H9 (cell line): Measurements from ENCODE around the gene SPTBN4. TPM values are rescaled to one million over a fixed set of nuclear protein-coding genes. Genes with fewer than 3 reads are reported as not detected.

ENCODE experiments used
- DNase-seq: peaks from one replicate; pipeline ENCODE4 v3.0.0-alpha.2; 2017
- H2AFZ ChIP-seq: one replicate; pipeline ENCODE4 v1.6.1; 2013; ENCODE audit warnings: mild to moderate bottlenecking, low read length, control low read depth, moderate library complexity
- H2AK5ac ChIP-seq: 2 replicates; pipeline ENCODE4 v1.6.1; 2013; ENCODE audit warnings: low read length, control low read depth, mixed read lengths; ENCODE audit not compliant: insufficient read length
- H2BK120ac ChIP-seq: one replicate; pipeline ENCODE4 v1.6.1; 2013; ENCODE audit warnings: low read depth, mild to moderate bottlenecking, low read length, control low read depth, inconsistent platforms; ENCODE audit not compliant: poor library complexity, severe bottlenecking
- H2BK12ac ChIP-seq: 2 replicates; pipeline ENCODE4 v1.6.1; 2013; ENCODE audit warnings: low read length, control low read depth, mixed read lengths, low read depth; ENCODE audit not compliant: insufficient read length
- H2BK15ac ChIP-seq: 2 replicates; pipeline ENCODE4 v1.6.1; 2013; ENCODE audit warnings: low read depth, low read length, control low read depth
- H2BK20ac ChIP-seq: one replicate; pipeline ENCODE4 v1.6.1; 2013; ENCODE audit warnings: low read depth, mild to moderate bottlenecking, low read length, control low read depth, inconsistent platforms; ENCODE audit not compliant: poor library complexity, severe bottlenecking
- H2BK5ac ChIP-seq: 2 replicates; pipeline ENCODE4 v1.6.1; 2013; ENCODE audit warnings: low read length, control low read depth, mixed read lengths; ENCODE audit not compliant: insufficient read length
- H3K14ac ChIP-seq: 2 replicates; pipeline ENCODE4 v1.6.1; 2013; ENCODE audit warnings: low read length, control low read depth; ENCODE audit not compliant: insufficient read depth
- H3K18ac ChIP-seq: 2 replicates; pipeline ENCODE4 v1.6.1; 2013; ENCODE audit warnings: low read depth, mild to moderate bottlenecking, mixed read lengths, low read length, control low read depth; ENCODE audit not compliant: insufficient read length
- H3K23ac ChIP-seq: 2 replicates; pipeline ENCODE4 v1.6.1; 2013; ENCODE audit warnings: low read length, control low read depth, mixed read lengths, low read depth; ENCODE audit not compliant: insufficient read length
- H3K23me2 ChIP-seq: 2 replicates; pipeline ENCODE4 v1.6.1; 2013; ENCODE audit warnings: low read depth, mild to moderate bottlenecking, mixed read lengths, low read length, control low read depth; ENCODE audit not compliant: insufficient read length, poor library complexity, severe bottlenecking
- H3K27ac ChIP-seq: 2 replicates; pipeline ENCODE4 v1.5.1; 2013; ENCODE audit warnings: low read length, control low read depth, mixed read lengths, low read depth; ENCODE audit not compliant: insufficient read length
- H3K27me3 ChIP-seq: 2 replicates; pipeline ENCODE4 v1.6.1; 2013; ENCODE audit warnings: low read length, control low read depth, inconsistent platforms; ENCODE audit not compliant: insufficient read depth
- H3K4ac ChIP-seq: 2 replicates; pipeline ENCODE4 v1.6.1; 2013; ENCODE audit warnings: low read depth, mild to moderate bottlenecking, control low read depth, inconsistent platforms, low read length, moderate library complexity
- H3K4me1 ChIP-seq: 2 replicates; pipeline ENCODE4 v1.6.1; 2013; ENCODE audit warnings: low read length, control low read depth, inconsistent platforms; ENCODE audit not compliant: insufficient read depth
- H3K4me2 ChIP-seq: 2 replicates; pipeline ENCODE4 v1.6.1; 2013; ENCODE audit warnings: low read length, control low read depth, mixed read lengths; ENCODE audit not compliant: insufficient read length, insufficient read depth
- H3K56ac ChIP-seq: 2 replicates; pipeline ENCODE4 v1.6.1; 2013; ENCODE audit warnings: low read depth, mild to moderate bottlenecking, mixed read lengths, low read length, control low read depth; ENCODE audit not compliant: insufficient read length
- H3K79me1 ChIP-seq: 2 replicates; pipeline ENCODE4 v1.6.1; 2013; ENCODE audit warnings: low read depth, mild to moderate bottlenecking, moderate library complexity, low read length, control low read depth, inconsistent platforms; ENCODE audit not compliant: insufficient read depth, poor library complexity, severe bottlenecking
- H3K79me2 ChIP-seq: 2 replicates; pipeline ENCODE4 v1.6.1; 2013; ENCODE audit warnings: low read length, control low read depth, inconsistent platforms; ENCODE audit not compliant: insufficient read depth
- H3K9ac ChIP-seq: 2 replicates; pipeline ENCODE4 v1.6.1; 2013; ENCODE audit warnings: low read length, control low read depth, mixed read lengths; ENCODE audit not compliant: insufficient read length; ENCODE audit errors: extremely low read depth
- H3K9me3 ChIP-seq: one replicate; pipeline ENCODE4 v1.6.1; 2013; ENCODE audit warnings: low read depth, low read length, inconsistent platforms; ENCODE audit not compliant: control insufficient read depth
- H3T11ph ChIP-seq: one replicate; pipeline ENCODE4 v1.6.1; 2013; ENCODE audit warnings: mild to moderate bottlenecking, low read length, control low read depth, inconsistent platforms
- H4K20me1 ChIP-seq: one replicate; pipeline ENCODE4 v1.6.1; 2013; ENCODE audit not compliant: control insufficient read depth, insufficient read length, insufficient read depth
- H4K5ac ChIP-seq: 2 replicates; pipeline ENCODE4 v1.6.1; 2013; ENCODE audit warnings: low read depth, mild to moderate bottlenecking, mixed read lengths, low read length, control low read depth; ENCODE audit not compliant: insufficient read length
- H4K8ac ChIP-seq: replicated peaks from 2 replicates; pipeline ENCODE4 v1.6.1; 2013; ENCODE audit warnings: low read length, control low read depth, mixed read lengths, low read depth; ENCODE audit not compliant: insufficient read length
- H4K91ac ChIP-seq: 2 replicates; pipeline ENCODE4 v1.6.1; 2013; ENCODE audit warnings: low read depth, mild to moderate bottlenecking, moderate library complexity, mixed read lengths, low read length, control low read depth; ENCODE audit not compliant: insufficient read length
- H3K27ac Mint-ChIP-seq, 3 experiments: 2 replicates in 2 of 3; 3 replicates in 1 of 3; pipeline ENCODE4 v1.8.0; 2020 to 2021; ENCODE audit warnings: mixed read lengths in 3 of 3, mild to moderate bottlenecking in 1 of 3, moderate library complexity in 1 of 3
- H3K27me3 Mint-ChIP-seq: 2 replicates; pipeline ENCODE4 v1.8.0; 2021; ENCODE audit warnings: low read depth, mild to moderate bottlenecking, moderate library complexity, mixed read lengths
- H3K36me3 Mint-ChIP-seq, 3 experiments: 2 replicates in 2 of 3; 3 replicates in 1 of 3; pipeline ENCODE4 v1.8.0; 2020 to 2021; ENCODE audit warnings: low read depth in 3 of 3, mixed read lengths in 3 of 3; ENCODE audit not compliant: insufficient read depth in 1 of 3
- H3K4me1 Mint-ChIP-seq, 2 experiments: 2 replicates each; pipeline ENCODE4 v1.8.0; 2020; ENCODE audit warnings: mixed read lengths in 2 of 2
- H3K4me3 Mint-ChIP-seq, 2 experiments: 2 replicates in 1 of 2; 3 replicates in 1 of 2; pipeline ENCODE4 v1.8.0; 2020 to 2021; ENCODE audit warnings: mild to moderate bottlenecking in 2 of 2, mixed read lengths in 2 of 2, moderate library complexity in 1 of 2
- H3K9me3 Mint-ChIP-seq, 2 experiments: 2 replicates in 1 of 2; 3 replicates in 1 of 2; pipeline ENCODE4 v1.8.0; 2020; ENCODE audit warnings: mild to moderate bottlenecking in 2 of 2, mixed read lengths in 2 of 2, moderate library complexity in 1 of 2
- CTCF ChIP-seq: fragments of 200-600 bp; sonication (generic); conservative IDR thresholded peaks from 3 replicates; pipeline ENCODE4 v1.8.0; 2021; ENCODE audit warnings: antibody characterized with exemption, mild to moderate bottlenecking
- WGBS: extraction: QIAGEN DNeasy Blood & Tissue Kit; methylation state at CpG from one replicate; pipeline ENCODE4 v1.1.7; 2013; ENCODE audit warnings: missing lambda C conversion rate, low lambda C conversion rate, mixed read lengths; ENCODE audit not compliant: insufficient read length; ENCODE audit errors: extremely low coverage; 5-methylcytosine and 5-hydroxymethylcytosine counted together
- total RNA-seq: library from RNA; stranded (reverse); gene quantifications from 2 replicates; pipeline ENCODE4 v1.2.1, GENCODE V29; 2021

Gene SPTBN4
- total RNA-seq, 1 experiment from 2014 or later = 2.9 TPM

GRCh38 chr19:40589591-40590429, 123.0 kb downstream of the SPTBN4 start:
- Histone ChIP-seq H3K23me2 (peaks cover 5% of the 10 kb centered on the region), H2AFZ (no peak overlapping the region), H3K9ac (no peak overlapping the region), H3T11ph (no peak overlapping the region), H3K23ac (no peak overlapping the region), H3K79me2 (no peaks in the 10 kb centered on the region), H2BK12ac (no peak overlapping the region), H3K56ac (no peak overlapping the region), H2AK5ac (no peak overlapping the region), H3K9me3 (no peaks in the 10 kb centered on the region), H4K8ac (no peak overlapping the region), H3K18ac (no peak overlapping the region), H2BK120ac (no peak overlapping the region), H4K20me1 (no peaks in the 10 kb centered on the region), H4K5ac (no peak overlapping the region), H2BK20ac (no peak overlapping the region), H3K4me2 (no peak overlapping the region), H3K27me3 (no peaks in the 10 kb centered on the region), H2BK5ac (no peak overlapping the region), H4K91ac (no peak overlapping the region), H3K79me1 (no peaks in the 10 kb centered on the region), H2BK15ac (no peak overlapping the region), H3K14ac (no peak overlapping the region), H3K27ac (no peak overlapping the region), H3K4ac (no peak overlapping the region), H3K4me1 (peaks cover 3% of the 10 kb centered on the region; the same call in 1 of the 2 replicates)
- Mint-ChIP-seq H3K4me1 (peaks cover 8 to 17% of the 10 kb centered on the region in 2 experiments), H3K9me3 (no peaks in the 10 kb centered on the region), H3K27ac (peak overlapping the region in 2 of 3 experiments; percentile 70 to 74; a peak in 2 of 7 replicates), H3K36me3 (peaks cover 16 to 57% (median 33%) of the 10 kb centered on the region in 3 experiments), H3K4me3 (no peak overlapping the region), H3K27me3 (peaks cover 4% of the 10 kb centered on the region)
- TF ChIP-seq CTCF = no peak
- DNase-seq = peak; percentile 14
- no CpG with 5 or more reads among the region's 26 CpGs for WGBS
